A549 treated with DMSO at 1 μM for 4 hours (cell line): ENCODE measurements around the gene KSR1. TPM values are rescaled to one million over a fixed set of nuclear protein-coding genes. Genes with fewer than 3 reads are reported as not detected.

Experiments
- total RNA-seq: library from RNA; stranded (reverse); fragments of 200-300 nt; extraction: Qiagen RNA extraction; gene quantifications from 5 replicates; pipeline ENCODE4 v1.2.3, GENCODE V29; 2022; ENCODE audit warnings: low read depth

Gene KSR1
- 11.8 to 18.6 TPM (median 17.2 TPM) in 5 replicates for total RNA-seq

DNA sequence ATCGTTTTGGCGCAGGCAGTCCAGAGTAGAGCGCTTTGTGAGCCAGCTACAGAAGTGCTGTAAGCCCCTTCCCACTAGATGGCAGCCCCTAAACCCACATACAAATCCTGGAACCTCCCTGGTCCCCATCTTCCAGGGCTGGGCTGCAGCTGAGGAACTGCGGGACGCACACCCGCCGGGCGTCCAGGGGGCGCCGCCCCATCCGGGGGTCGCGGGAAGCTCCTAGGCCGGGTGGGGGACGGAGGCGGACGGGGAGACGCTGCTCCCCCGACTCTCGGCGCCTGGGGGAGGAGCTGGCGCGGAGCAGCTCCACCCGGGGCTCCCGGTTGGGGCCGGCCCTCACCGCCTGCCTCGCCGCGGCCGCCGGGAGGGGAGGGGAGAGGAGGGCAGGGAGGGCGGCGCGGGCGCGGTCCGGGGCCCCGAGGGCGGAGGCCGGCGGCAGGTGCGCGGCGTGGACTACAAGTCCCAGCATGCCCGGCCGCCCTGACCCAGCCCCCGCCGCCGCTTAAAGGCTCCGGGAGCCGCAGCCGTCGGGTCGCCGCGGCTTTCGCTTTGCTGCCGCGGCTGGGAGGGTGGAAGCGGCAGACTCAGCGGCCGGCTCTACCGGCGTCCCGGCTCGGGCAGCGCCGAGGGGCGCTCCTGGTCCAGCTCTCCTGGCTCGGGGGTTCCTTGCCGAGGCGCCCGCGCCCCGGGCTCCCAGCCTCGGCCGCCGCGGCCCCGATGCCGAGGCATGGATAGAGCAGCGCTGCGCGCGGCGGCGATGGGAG lies at the start of gene KSR1:
TSS of gene KSR1 (plus strand) at position 535 of the 767 bp plus-strand sequence. CDS start at position 731, 196 bp downstream.

DNA sequence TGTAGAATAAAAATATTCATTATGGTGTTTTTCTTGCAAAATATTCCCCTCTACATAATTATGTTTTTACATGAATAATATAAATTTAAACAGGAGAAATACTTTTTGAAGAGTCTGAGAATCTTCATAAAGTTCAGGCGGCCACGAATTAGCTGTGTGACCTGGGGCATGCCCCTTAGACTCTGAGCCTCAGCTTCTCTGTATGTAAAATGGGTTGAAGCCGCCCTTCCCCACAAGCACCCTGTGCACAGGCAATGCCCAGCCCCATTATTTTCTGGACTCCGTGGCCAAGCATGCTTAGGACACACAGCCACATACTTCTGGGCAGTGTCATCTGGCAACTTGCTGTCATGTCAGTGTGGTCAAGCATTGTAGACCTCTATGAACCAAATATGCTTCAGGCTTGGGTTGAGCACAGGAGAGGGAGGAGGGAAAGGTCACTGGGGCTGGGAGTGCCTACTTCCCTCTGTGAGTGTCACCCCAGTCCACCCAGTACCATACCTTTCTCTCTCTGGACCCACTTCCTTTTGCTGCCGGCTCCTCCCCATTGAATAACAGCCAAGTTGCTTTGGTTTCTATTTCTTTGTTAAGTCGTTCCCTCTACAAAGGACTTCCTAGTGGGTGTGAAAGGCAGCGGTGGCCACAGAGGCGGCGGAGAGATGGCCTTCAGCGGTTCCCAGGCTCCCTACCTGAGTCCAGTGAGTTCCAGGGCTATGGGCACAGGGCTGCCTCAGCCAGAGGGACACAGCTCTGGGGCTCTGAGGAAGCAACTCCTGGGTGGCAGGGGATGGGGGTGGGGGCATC lies 174.6 kb downstream of the KSR1 start, which contains the start of gene LGALS9:
TSS of gene LGALS9 (plus strand) at position 582 of the 804 bp plus-strand sequence. CDS start at position 660, 78 bp downstream.

Other genes starting within 250 kb of the KSR1 start
- 66.2 to 87.5 TPM (median 76.8 TPM) in 5 replicates for gene WSB1, start 162.3 kb upstream of the KSR1 start, total RNA-seq
- gene LGALS9, start 174.7 kb downstream of the KSR1 start, total RNA-seq = 0.84 to 1.5 TPM (median 1.0 TPM) in 5 replicates